H1 (cell line): ENCODE data around the gene LRRC17. TPM values are rescaled to one million over a fixed set of nuclear protein-coding genes. Genes with fewer than 3 reads are reported as not detected.

Experiments used
- BCL11A ChIP-seq, 2 experiments: IDR thresholded peaks; one replicate each; pipeline ENCODE4 v1.6.1; 2011; ENCODE audit warnings: low read depth in 2 of 2, low read length in 2 of 2, mild to moderate bottlenecking in 2 of 2
- KDM5A ChIP-seq: fragments of 200-600 bp; IDR thresholded peaks from 2 replicates; pipeline ENCODE4 v1.7.1; 2012; ENCODE audit warnings: mild to moderate bottlenecking, low read length, inconsistent platforms, mixed read lengths
- POLR2AphosphoS5 ChIP-seq: IDR thresholded peaks from 2 replicates; pipeline ENCODE4 v1.6.1; 2011; ENCODE audit warnings: low read depth, low read length
- polyA plus RNA-seq, 7 experiments: library from polyadenylated mRNA; depleted of rRNA in 3 of 7; stranded (reverse) in 5 of 7; unstranded in 2 of 7; fragments of >200 nt in 5 of 7; fragments of 200-250 nt in 2 of 7; gene quantifications; 1 replicate in 5 of 7; 2 replicates in 1 of 7; 4 replicates in 1 of 7; pipeline versions ENCODE4 v1.2.1 to v1.2.3, GENCODE V29; 2011 to 2013; ENCODE audit warnings: missing spikeins in 2 of 7, mixed read lengths in 2 of 7
- total RNA-seq: library from RNA; stranded (reverse); fragmentation: NEBNext Ultra II Directional; extraction: Animal tissue kit (Norgen Biotek cat#: 25700); gene quantifications from 2 replicates; pipeline ENCODE4 v1.2.1, GENCODE V29; 2021
- TF ChIP-seq, protein P1 (sequence below): IDR thresholded peaks from 2 replicates; pipeline ENCODE4 v1.6.1; 2012; ENCODE audit warnings: inconsistent platforms

The LRRC17 gene
- total and polyA plus RNA-seq, 2 of the 8 experiments (the other 6 are each of a cell fraction or from before 2014, with no cell fraction given): 3.0 TPM

DNA sequence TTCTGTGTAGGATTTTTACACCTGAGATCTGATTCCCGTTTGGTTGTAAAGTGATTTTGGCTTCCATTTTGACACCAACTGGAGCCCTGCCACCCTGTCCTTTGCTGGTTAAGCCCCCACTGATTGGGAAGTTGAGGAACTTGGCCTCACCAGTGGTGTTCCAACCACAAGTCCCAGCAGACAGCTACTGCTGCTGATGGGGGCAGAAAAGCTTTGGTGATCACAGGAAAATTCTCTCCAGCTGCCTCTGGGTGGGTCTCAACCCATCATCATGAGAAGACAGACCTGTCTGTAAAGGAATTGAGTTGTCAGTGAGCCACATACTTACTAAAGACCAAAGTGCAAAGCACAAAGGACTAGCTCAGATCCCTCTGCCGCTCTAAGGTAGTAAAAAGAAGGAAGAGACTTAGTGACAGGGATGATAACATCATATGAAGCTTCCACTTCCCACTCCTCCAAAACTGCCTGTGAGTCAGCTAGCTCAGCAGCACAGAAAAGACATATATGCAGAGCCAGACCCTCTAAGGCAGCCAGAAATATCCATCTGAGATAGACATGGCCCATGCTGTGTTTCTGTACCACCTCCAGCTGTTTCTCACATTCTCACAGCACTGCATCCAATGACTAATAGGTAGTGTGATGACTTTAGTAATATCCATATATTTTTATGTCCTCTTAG is 22.4 kb upstream of the LRRC17 start (continued):
- TF ChIP-seq, protein P1, sequence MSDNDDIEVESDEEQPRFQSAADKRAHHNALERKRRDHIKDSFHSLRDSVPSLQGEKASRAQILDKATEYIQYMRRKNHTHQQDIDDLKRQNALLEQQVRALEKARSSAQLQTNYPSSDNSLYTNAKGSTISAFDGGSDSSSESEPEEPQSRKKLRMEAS: no peak
- no peak for TF ChIP-seq KDM5A
- no peak for TF ChIP-seq POLR2AphosphoS5
- TF ChIP-seq BCL11A (IDR thresholded peaks at IDR 0.05; ENCODE audit: low read depth in 2 of 2, low read length in 2 of 2): no peak
